Transverse colon (tissue), 4 donors: ENCODE measurements around the gene ENTPD3. TPM values are rescaled to one million over a fixed set of nuclear protein-coding genes. Genes with fewer than 3 reads are reported as not detected.

Source experiments
- DNase-seq: peaks from one replicate; pipeline ENCODE4 v3.0.0-alpha.2; 2019
- H3K27ac ChIP-seq, 4 donors: fragments of 200-600 bp; sonication (generic); 2 replicates each; pipeline ENCODE4 v1.5.1; 2016 to 2018; ENCODE audit warnings: inconsistent platforms in 4 of 4
- H3K27me3 ChIP-seq: fragments of 200-600 bp; sonication (generic); 2 replicates; pipeline ENCODE4 v1.5.1; 2017; ENCODE audit warnings: inconsistent platforms
- H3K36me3 ChIP-seq, 4 donors: fragments of 200-600 bp; sonication (generic); 2 replicates each; pipeline ENCODE4 v1.5.1; 2017 to 2019; ENCODE audit warnings: inconsistent platforms in 4 of 4
- H3K4me1 ChIP-seq, 4 donors: fragments of 200-600 bp; sonication (generic); 2 replicates each; pipeline ENCODE4 v1.5.1; 2017 to 2020; ENCODE audit warnings: inconsistent platforms in 4 of 4
- H3K4me3 ChIP-seq, 4 donors: fragments of 200-600 bp; sonication (generic); 1 replicate in 1 of 4; 2 replicates in 3 of 4; pipeline versions ENCODE4 v1.5.1 to v1.6.1; 2017 to 2019; ENCODE audit warnings: inconsistent platforms in 4 of 4
- H3K9me3 ChIP-seq, 2 donors: fragments of 200-600 bp; sonication (generic); 2 replicates each; pipeline ENCODE4 v1.5.1; 2017 to 2019; ENCODE audit warnings: inconsistent platforms in 2 of 2
- CTCF ChIP-seq, 5 experiments: fragments of 200-600 bp in 3 of 5; fragments of 450-650 bp in 2 of 5; sonication (generic) in 3 of 5; IDR thresholded peaks; 1 replicate in 2 of 5; 2 replicates in 3 of 5; pipeline ENCODE4 v1.5.1; 2016 to 2017; ENCODE audit warnings: antibody characterized with exemption in 5 of 5, inconsistent platforms in 3 of 5, mild to moderate bottlenecking in 2 of 5, moderate library complexity in 1 of 5
- EP300 ChIP-seq: sonication (generic); formaldehyde crosslinking; IDR thresholded peaks from one replicate; pipeline ENCODE4 v1.6.1; 2017; ENCODE audit warnings: antibody characterized with exemption, low read depth
- POLR2A ChIP-seq: fragments of 450-650 bp; IDR thresholded peaks from one replicate; pipeline ENCODE4 v1.6.1; 2016; ENCODE audit warnings: antibody characterized with exemption, mild to moderate bottlenecking, moderate library complexity
- POLR2AphosphoS5 ChIP-seq, 3 donors: sonication (generic); formaldehyde crosslinking; IDR thresholded peaks; one replicate each; pipeline ENCODE4 v1.6.1; 2016; ENCODE audit warnings: antibody characterized with exemption in 3 of 3
- WGBS, 2 donors: methylation state at CpG; one replicate each; pipeline ENCODE4 v1.1.5; 2018; ENCODE audit warnings: low coverage in 1 of 2; 5-methylcytosine and 5-hydroxymethylcytosine counted together
- in situ Hi-C, 4 donors: fragments of 200-750 bp; cut with MboI; loops; one replicate each; pipeline versions ENCODE4 v1.15.0 to v1.15.1; 2017; ENCODE audit warnings: low sequenced_read_pairs in 3 of 4, low pct_ligation_motif_present in 1 of 4, low pct_unique_long_range_greater_than_20kb in 1 of 4
- intact Hi-C: fragments of 100-400 bp; cut with DNase I; formaldehyde crosslinking; loops from one replicate; pipeline ENCODE4 v1.15.1; 2023; ENCODE audit warnings: low total_unique reads
- total RNA-seq, 4 donors: library from RNA; depleted of rRNA; stranded (reverse); fragments of >200 nt; gene quantifications; one replicate each; pipeline ENCODE4 v1.1.0, GENCODE V29; 2016

ENTPD3 gene
- total RNA-seq, 4 donors from 2014 or later = 0.37 to 7.2 (median 2.0) TPM

- Histone ChIP-seq H3K9me3 (no peaks in the 10 kb centered on the region), H3K4me1 (peaks cover 2 to 8% (median 5%) of the 10 kb centered on the region in 4 donors), H3K27ac (no peak overlapping the region), H3K27me3 (peaks cover 17% of the 10 kb centered on the region), H3K36me3 (no peaks in the 10 kb centered on the region), H3K4me3 (no peak overlapping the region)
- no peak for TF ChIP-seq CTCF (IDR thresholded peaks at IDR 0.05)
- no peak for TF ChIP-seq POLR2AphosphoS5 (IDR thresholded peaks at IDR 0.05)
- TF ChIP-seq EP300 = no peak
- TF ChIP-seq POLR2A = no peak
- DNase-seq = no peak
- 90% methylated on average over 10 of the region's 10 CpGs; no CpG with 5 or more reads in 1 of the 2 donors for WGBS, 2 donors
- intact Hi-C loops = no loop called here
- in situ Hi-C loops = no loop called here
These were observed 891 bp downstream of the ENTPD3 start for GRCh38 chr3:40387895-40388254.

GRCh38 chr3:40396406-40396805 lies 9.4 kb downstream of the ENTPD3 start:
- Histone ChIP-seq H3K4me1 (no peaks in the 10 kb centered on the region), H3K27me3 (no peaks in the 10 kb centered on the region), H3K27ac (no peak overlapping the region), H3K9me3 (no peaks in the 10 kb centered on the region), H3K36me3 (no peaks in the 10 kb centered on the region), H3K4me3 (no peak overlapping the region)
- WGBS, 2 donors = 70 to 73% methylated on average over 4 to 5 of the region's 5 CpGs
- DNase-seq = no peak
- no peak for TF ChIP-seq POLR2A
- no peak for TF ChIP-seq CTCF (IDR thresholded peaks at IDR 0.05)
- TF ChIP-seq EP300 = no peak
- TF ChIP-seq POLR2AphosphoS5 (IDR thresholded peaks at IDR 0.05) = no peak
- intact Hi-C loops (no loop called here), in situ Hi-C loops (no loop called here)

GRCh38 chr3:40397129-40397528 lies 10.1 kb downstream of the ENTPD3 start:
- Histone ChIP-seq H3K36me3 (no peaks in the 10 kb centered on the region), H3K27me3 (no peaks in the 10 kb centered on the region), H3K27ac (no peak overlapping the region), H3K9me3 (no peaks in the 10 kb centered on the region), H3K4me1 (no peaks in the 10 kb centered on the region), H3K4me3 (no peak overlapping the region)
- intact Hi-C loops (no loop called here), in situ Hi-C loops (no loop called here)
- WGBS, 2 donors = 88 to 92% methylated on average over 2 to 4 of the region's 4 CpGs
- no peak for DNase-seq
- TF ChIP-seq POLR2AphosphoS5 (IDR thresholded peaks at IDR 0.05) = no peak
- TF ChIP-seq CTCF (IDR thresholded peaks at IDR 0.05) = no peak
- TF ChIP-seq POLR2A = no peak
- TF ChIP-seq EP300 = no peak

GRCh38 chr3:40397912-40398311 lies 10.9 kb downstream of the ENTPD3 start:
- DNase-seq = no peak
- Histone ChIP-seq H3K4me3 (no peak overlapping the region), H3K27me3 (no peaks in the 10 kb centered on the region), H3K36me3 (no peaks in the 10 kb centered on the region), H3K9me3 (no peaks in the 10 kb centered on the region), H3K27ac (no peak overlapping the region), H3K4me1 (no peaks in the 10 kb centered on the region)
- intact Hi-C loops = no loop called here
- whole genome bisulfite sequencing, 2 donors = 78% methylated on average over 4 of the region's 4 CpGs; no CpG with 5 or more reads in 1 of the 2 donors
- TF ChIP-seq CTCF (IDR thresholded peaks at IDR 0.05) (no peak), POLR2AphosphoS5 (IDR thresholded peaks at IDR 0.05) (no peak), EP300 (no peak), POLR2A (no peak)
- in situ Hi-C loops = no loop called here
